AG10803 (cell line): ENCODE measurements around the gene RPS15.

Source experiments
- DNase-seq: peaks from one replicate; pipeline ENCODE4 v3.0.0; 2010; ENCODE audit warnings: low read depth
- H3K4me3 ChIP-seq: 2 replicates; pipeline ENCODE4 v1.5.1; 2011; ENCODE audit warnings: mild to moderate bottlenecking, low read length, control low read depth
- CTCF ChIP-seq: conservative IDR thresholded peaks from 2 replicates; pipeline ENCODE4 v1.5.1; 2011; ENCODE audit warnings: mild to moderate bottlenecking, low read length, control low read depth, inconsistent platforms

The RPS15 gene

GRCh38 chr19:1438035-1438932, at the start of gene RPS15:
TSS of gene RPS15 (plus strand) at chr19:1438396. CDS start at chr19:1438426, 30 bp downstream.
- H3K4me3 ChIP-seq: peak within 1 kb of the TSS; percentile 82
- TF ChIP-seq CTCF: peak; percentile 77
- peak; percentile 94 for DNase-seq

GRCh38 chr19:1388637-1389026, 49.6 kb upstream of the RPS15 start:
- no peak overlapping the region for H3K4me3 ChIP-seq
- no peak for DNase-seq
- no peak for TF ChIP-seq CTCF

GRCh38 chr19:1389033-1389940, 48.9 kb upstream of the RPS15 start:
- DNase-seq: no peak
- no peak for TF ChIP-seq CTCF
- H3K4me3 ChIP-seq: no peak overlapping the region

GRCh38 chr19:1390890-1391423, 47.2 kb upstream of the RPS15 start:
- no peak overlapping the region for H3K4me3 ChIP-seq
- no peak for DNase-seq
- no peak for TF ChIP-seq CTCF

- no peak overlapping the region for H3K4me3 ChIP-seq
- TF ChIP-seq CTCF: no peak
- no peak for DNase-seq
Observed at GRCh38 chr19:1392407-1392806, 45.8 kb upstream of the RPS15 start.

GRCh38 chr19:1392939-1393530, 45.2 kb upstream of the RPS15 start:
- H3K4me3 ChIP-seq: no peak overlapping the region
- no peak for TF ChIP-seq CTCF
- DNase-seq: no peak
